ENCODE results near the gene KXD1. TPM values are rescaled to one million over a fixed set of nuclear protein-coding genes. Genes with fewer than 3 reads are reported as not detected.

The KXD1 gene
- polyA plus RNA-seq, 4 donors = 58.8 to 81.3 (median 75.2) TPM

- no peak for FAIRE-seq
- Histone ChIP-seq H3K27me3 (ENCODE audit: control insufficient read depth in 3 of 3, insufficient read depth in 3 of 3, low read length in 3 of 3) (peaks cover 10 to 57% (median 22%) of the 10 kb centered on the region in 3 donors), H3K9me3 (ENCODE audit: control insufficient read depth in 2 of 2, insufficient read depth in 1 of 2, low read depth in 1 of 2, low read length in 1 of 2) (peaks cover 0 to 12% of the 10 kb centered on the region in 2 donors), H3K4me1 (ENCODE audit: control insufficient read depth in 3 of 3, insufficient read depth in 2 of 3, low read depth in 1 of 3, low read length in 2 of 3) (peaks cover 0 to 9% (median 3%) of the 10 kb centered on the region in 3 donors), H3K4me3 (ENCODE audit: low read depth in 1 of 3, low read length in 3 of 3) (no peak overlapping the region), H3K36me3 (ENCODE audit: control insufficient read depth in 3 of 3, insufficient read depth in 2 of 3, low read depth in 1 of 3, low read length in 3 of 3) (no peaks in the 10 kb centered on the region), H3K27ac (ENCODE audit: low read depth in 1 of 3, low read length in 2 of 3) (no peak overlapping the region)
- 86 to 90% (median 88%) methylated on average over 3 of the region's 3 CpGs for WGBS, 3 donors
- DNase-seq = no peak
These were observed 58.4 kb downstream of the KXD1 start for GRCh38 chr19:18616023-18616422.

DNA sequence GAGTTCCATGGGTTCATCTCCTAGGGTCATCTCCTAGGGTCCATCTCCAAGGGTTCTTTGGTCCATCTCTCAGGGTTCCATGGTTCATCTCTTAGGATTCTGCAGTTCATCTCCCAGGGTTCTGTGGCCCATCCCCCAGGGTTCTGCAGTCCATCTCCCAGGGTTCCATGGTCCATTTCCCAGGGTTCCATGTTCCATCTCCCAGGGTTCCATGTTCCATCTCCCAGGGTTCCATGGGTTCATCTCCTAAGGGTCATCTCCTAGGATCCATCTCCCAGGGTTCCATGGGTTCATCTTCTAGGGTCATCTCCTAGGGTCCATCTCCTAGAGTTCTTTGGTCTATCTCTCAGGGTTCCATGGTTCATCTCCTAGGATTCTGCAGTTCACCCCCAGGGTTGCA lies 59.9 kb downstream of the KXD1 start:
- peaks cover 7 to 43% (median 11%) of the 10 kb centered on the region in 3 donors for H3K27me3 ChIP-seq (ENCODE audit: control insufficient read depth in 3 of 3, insufficient read depth in 3 of 3, low read length in 3 of 3)
- no peak for FAIRE-seq

DNA sequence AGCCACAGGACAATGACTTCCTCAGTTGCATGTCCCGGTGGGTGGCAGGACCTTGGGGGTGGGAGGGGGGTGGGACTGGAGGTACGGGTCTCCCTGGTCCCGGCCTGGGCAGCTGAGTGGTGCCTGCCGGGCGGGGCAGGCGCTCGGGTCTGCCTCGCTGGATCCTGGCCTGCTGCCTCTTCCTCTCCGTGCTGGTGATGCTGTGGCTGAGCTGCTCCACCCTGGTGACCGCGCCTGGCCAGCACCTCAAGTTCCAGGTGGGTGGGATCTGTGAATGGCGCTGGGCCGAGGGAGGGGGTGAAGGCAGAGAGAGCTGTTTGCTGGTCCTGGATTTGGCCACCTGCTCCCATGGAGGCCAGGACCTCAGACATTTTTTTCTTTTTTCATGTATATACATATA lies 60.6 kb downstream of the KXD1 start:
- FAIRE-seq (no peak), DNase-seq (no peak)
- WGBS, 3 donors = 85 to 91% (median 87%) methylated on average over 13 of the region's 13 CpGs
- Histone ChIP-seq H3K36me3 (ENCODE audit: control insufficient read depth in 3 of 3, insufficient read depth in 2 of 3, low read depth in 1 of 3, low read length in 3 of 3) (no peaks in the 10 kb centered on the region), H3K27me3 (ENCODE audit: control insufficient read depth in 3 of 3, insufficient read depth in 3 of 3, low read length in 3 of 3) (peaks cover 7 to 42% (median 11%) of the 10 kb centered on the region in 3 donors), H3K27ac (ENCODE audit: low read depth in 1 of 3, low read length in 2 of 3) (no peak overlapping the region), H3K4me3 (ENCODE audit: low read depth in 1 of 3, low read length in 3 of 3) (no peak overlapping the region), H3K9me3 (ENCODE audit: control insufficient read depth in 2 of 2, insufficient read depth in 1 of 2, low read depth in 1 of 2, low read length in 1 of 2) (peaks cover 0 to 9% of the 10 kb centered on the region in 2 donors), H3K4me1 (ENCODE audit: control insufficient read depth in 3 of 3, insufficient read depth in 2 of 3, low read depth in 1 of 3, low read length in 2 of 3) (no peaks in the 10 kb centered on the region)

More for the DNA sequence above, 59.9 kb downstream of the KXD1 start:
- no peak overlapping the region for H3K27ac ChIP-seq (ENCODE audit: low read depth in 1 of 3, low read length in 2 of 3)
- H3K4me1 ChIP-seq (ENCODE audit: control insufficient read depth in 3 of 3, insufficient read depth in 2 of 3, low read depth in 1 of 3, low read length in 2 of 3) = peaks cover 0 to 3% (median 0%) of the 10 kb centered on the region in 3 donors
- peaks cover 0 to 9% of the 10 kb centered on the region in 2 donors for H3K9me3 ChIP-seq (ENCODE audit: control insufficient read depth in 2 of 2, insufficient read depth in 1 of 2, low read depth in 1 of 2, low read length in 1 of 2)
- DNase-seq = no peak
- no peak overlapping the region for H3K4me3 ChIP-seq (ENCODE audit: low read depth in 1 of 3, low read length in 3 of 3)
- H3K36me3 ChIP-seq (ENCODE audit: control insufficient read depth in 3 of 3, insufficient read depth in 2 of 3, low read depth in 1 of 3, low read length in 3 of 3) = no peaks in the 10 kb centered on the region

Other genes with a start within 250 kb of the KXD1 start
- gene LSM4, start 234.8 kb upstream of the KXD1 start, polyA plus RNA-seq = 100 to 1,000 TPM; 102 to 269 (median 186) TPM
- 10 to 100 TPM; 29.1 to 77.9 (median 38.6) TPM for gene PGPEP1, start 217.3 kb upstream of the KXD1 start, polyA plus RNA-seq
- 10 to 100 TPM in 3 of 4 donors, 1 to 10 TPM in 1; 4.5 to 41.5 (median 20.1) TPM for gene GDF15, start 171.7 kb upstream of the KXD1 start, polyA plus RNA-seq
- 1 to 10 TPM in 3 of 4 donors, under 1 TPM in 1; 0.89 to 5.1 (median 3.4) TPM for gene LRRC25, start 160.2 kb upstream of the KXD1 start, polyA plus RNA-seq
- 100 to 1,000 TPM in 1 of 4 donors, 10 to 100 TPM in 3; 15.9 to 117 (median 44.2) TPM for gene SSBP4, start 138.5 kb upstream of the KXD1 start, polyA plus RNA-seq
- 10 to 100 TPM in 2 of 4 donors, 1 to 10 TPM in 2; 4.5 to 72.1 (median 9.3) TPM for gene ISYNA1, start 119.7 kb upstream of the KXD1 start, polyA plus RNA-seq
- gene ELL, start 35.8 kb upstream of the KXD1 start, polyA plus RNA-seq = 10 to 100 TPM in 2 of 4 donors, 1 to 10 TPM in 2; 8.6 to 12.2 (median 10.4) TPM
- 100 to 1,000 TPM; 144 to 189 (median 180) TPM for gene FKBP8, start 14.3 kb upstream of the KXD1 start, polyA plus RNA-seq
- gene UBA52, start 14.0 kb downstream of the KXD1 start, polyA plus RNA-seq = 1,000 to 10,000 TPM in 2 of 4 donors, 100 to 1,000 TPM in 2; 741 to 1,139 (median 935) TPM
- gene REX1BD, start 30.9 kb downstream of the KXD1 start, polyA plus RNA-seq = 100 to 1,000 TPM in 1 of 4 donors, 10 to 100 TPM in 3; 46.1 to 102 (median 65.9) TPM
- 10 to 100 TPM in 1 of 4 donors, 1 to 10 TPM in 2, not detected in 1; 2.0 to 22.3 (median 6.5) TPM for gene CRLF1, start 48.9 kb downstream of the KXD1 start, polyA plus RNA-seq
- gene TMEM59L, start 55.0 kb downstream of the KXD1 start, polyA plus RNA-seq = 1 to 10 TPM in 3 of 4 donors, not detected in 1; 1.3 to 8.5 (median 1.6) TPM
- gene KLHL26, start 79.2 kb downstream of the KXD1 start, polyA plus RNA-seq = 1 to 10 TPM; 1.6 to 5.2 (median 3.5) TPM
- 10 to 100 TPM in 1 of 4 donors, 1 to 10 TPM in 3; 5.8 to 20.7 (median 6.7) TPM for gene CRTC1, start 125.8 kb downstream of the KXD1 start, polyA plus RNA-seq
- gene COMP, start 233.4 kb downstream of the KXD1 start, polyA plus RNA-seq = 1 to 10 TPM in 1 of 4 donors, under 1 TPM in 1, not detected in 2; 0.68 to 1.8 TPM